PC-3 (cell line): ENCODE measurements around the gene MAST2. TPM values are rescaled to one million over a fixed set of nuclear protein-coding genes. Genes with fewer than 3 reads are reported as not detected.

Source experiments
- ATAC-seq: fragments of 200-7000 bp; cut with Tn5 transposase; 2 replicates; pipeline ENCODE4 v1.9.1; 2020; ENCODE audit warnings: mild to moderate bottlenecking, moderate library complexity
- BruUV-seq: library from RNA; stranded (reverse); fragments of 400-500 nt; replicated peaks from 2 replicates; lab custom pipeline; 2021; lab: Mats Ljungman, UMichigan
- CTCF ChIA-PET: fragments of 300-600 bp; sonication (Branson Sonifier 250); formaldehyde crosslinking; loops from one replicate; lab custom pipeline; 2022; ENCODE audit warnings: antibody characterized with exemption; lab: Charles Lee
- POLR2A ChIA-PET: fragments of 300-600 bp; sonication (Branson Sonifier 250); formaldehyde crosslinking; loops from one replicate; lab custom pipeline; 2022; ENCODE audit warnings: antibody characterized with exemption; ENCODE audit not compliant: unreplicated experiment; lab: Charles Lee
- DNase-seq: peaks from one replicate; pipeline ENCODE4 v3.0.0-alpha.2; 2015
- H2AFZ ChIP-seq: fragments of 300-600 bp; sonication (generic); 2 replicates; pipeline ENCODE4 v1.6.0; 2016; ENCODE audit warnings: antibody characterized with exemption, low read length
- H3F3A ChIP-seq: fragments of 300-600 bp; sonication (generic); one replicate; pipeline ENCODE4 v1.6.0; 2017; ENCODE audit warnings: antibody characterized with exemption, low read length, control low read depth, mild to moderate bottlenecking; ENCODE audit not compliant: unreplicated experiment
- H3K27ac ChIP-seq: fragments of 300-600 bp; sonication (generic); 2 replicates; pipeline ENCODE4 v1.5.1; 2016; ENCODE audit warnings: mild to moderate bottlenecking, low read length
- H3K27me3 ChIP-seq: fragments of 300-600 bp; sonication (generic); 2 replicates; pipeline ENCODE4 v1.6.1; 2016; ENCODE audit warnings: low read length, mixed read lengths
- H3K36me3 ChIP-seq: fragments of 300-600 bp; sonication (generic); 2 replicates; pipeline ENCODE4 v1.6.1; 2016; ENCODE audit warnings: low read depth, mixed run types, low read length, mixed read lengths
- H3K4me1 ChIP-seq: fragments of 300-600 bp; sonication (generic); 2 replicates; pipeline ENCODE4 v1.5.1; 2016; ENCODE audit warnings: low read length; ENCODE audit not compliant: insufficient read depth
- H3K4me2 ChIP-seq: fragments of 300-600 bp; sonication (generic); 2 replicates; pipeline ENCODE4 v1.6.0; 2016; ENCODE audit warnings: low read length
- H3K4me3 ChIP-seq: fragments of 300-600 bp; sonication (generic); 2 replicates; pipeline ENCODE4 v1.5.1; 2016; ENCODE audit warnings: mild to moderate bottlenecking, low read length, mixed read lengths
- H3K79me2 ChIP-seq: fragments of 300-600 bp; sonication (generic); 2 replicates; pipeline ENCODE4 v1.6.1; 2017; ENCODE audit warnings: low read length, mixed read lengths
- H3K9ac ChIP-seq: fragments of 300-600 bp; sonication (generic); 2 replicates; pipeline ENCODE4 v1.6.0; 2016; ENCODE audit warnings: mild to moderate bottlenecking, low read length
- H3K9me2 ChIP-seq: fragments of 300-600 bp; sonication (generic); replicated peaks from 2 replicates; pipeline ENCODE4 v1.6.1; 2016; ENCODE audit warnings: mixed run types, low read length, mixed read lengths
- H3K9me3 ChIP-seq: fragments of 300-600 bp; sonication (generic); 2 replicates; pipeline ENCODE4 v1.6.1; 2016; ENCODE audit warnings: low read length, mixed read lengths
- H4K20me1 ChIP-seq: fragments of 300-600 bp; sonication (generic); 2 replicates; pipeline ENCODE4 v1.6.1; 2016; ENCODE audit warnings: low read length, mixed read lengths
- CTCF ChIP-seq: fragments of 300-600 bp; sonication (generic); conservative IDR thresholded peaks from 2 replicates; pipeline ENCODE4 v1.5.1; 2017; ENCODE audit warnings: antibody characterized with exemption, low read depth, mild to moderate bottlenecking, low read length
- EZH2 ChIP-seq: fragments of 300-600 bp; sonication (generic); IDR thresholded peaks from one replicate; pipeline ENCODE4 v1.6.1; 2017; ENCODE audit warnings: antibody characterized with exemption, mild to moderate bottlenecking, low read length; ENCODE audit not compliant: unreplicated experiment
- EZH2phosphoT487 ChIP-seq: fragments of 300-600 bp; sonication (generic); IDR thresholded peaks from 2 replicates; pipeline ENCODE4 v1.6.1; 2018; ENCODE audit warnings: mild to moderate bottlenecking, antibody characterized with exemption, low read length, borderline replicate concordance
- intact Hi-C: fragments of 100-400 bp; cut with micrococcal nuclease; formaldehyde crosslinking; loops from 2 replicates; pipeline ENCODE4 v1.9.0; 2023
- total RNA-seq: library from RNA; depleted of rRNA; stranded (reverse); fragments of >200 nt; gene quantifications from 2 replicates; pipeline ENCODE4 v1.2.3, GENCODE V29; 2014

MAST2 gene
- total RNA-seq, 1 experiment from 2014 or later, result 29.3 TPM

- H3K27me3 ChIP-seq, result no peaks in the 10 kb centered on the region
- ChIA-PET CTCF (no interaction called here), POLR2A (interaction anchor here (0.5 kb wide), 1 partner anchor 349 kb away, joined by 3 read pairs; the partner anchor contains the start of gene LRRC41)
- no peaks in the 10 kb centered on the region for H4K20me1 ChIP-seq
- no peaks in the 10 kb centered on the region for H3K79me2 ChIP-seq
- DNase-seq (peak; percentile 25), ATAC-seq (peak; percentile 76)
- peaks cover 8% of the 10 kb centered on the region for H3K4me1 ChIP-seq
- no peak for TF ChIP-seq EZH2phosphoT487
- TF ChIP-seq EZH2, result no peak
- TF ChIP-seq CTCF, result no peak
- H3K36me3 ChIP-seq, result no peaks in the 10 kb centered on the region
- H3K9me2 ChIP-seq, result no peaks in the 10 kb centered on the region
- H3K27ac ChIP-seq, result no peak overlapping the region
- H3K4me3 ChIP-seq, result no peak overlapping the region
- H3K4me2 ChIP-seq, result no peak overlapping the region
- H2AFZ ChIP-seq, result no peak overlapping the region
- no TSS peak for BruUV-seq
- intact Hi-C loops, result no loop called here
- no peaks in the 10 kb centered on the region for H3K9me3 ChIP-seq
- no peak overlapping the region for H3K9ac ChIP-seq
- no peaks in the 10 kb centered on the region for H3F3A ChIP-seq
These were observed 150.8 kb downstream of the MAST2 start for GRCh38 chr1:45953934-45954847.

- no peak overlapping the region for H2AFZ ChIP-seq
- ChIA-PET POLR2A (interaction anchor here (0.7 kb wide), 1 partner anchor 15 kb away, joined by 6 read pairs; no protein-coding TSS in a partner anchor), CTCF (no interaction called here)
- H3K9ac ChIP-seq, result no peak overlapping the region
- H3K4me2 ChIP-seq, result no peak overlapping the region
- no peaks in the 10 kb centered on the region for H3F3A ChIP-seq
- no peaks in the 10 kb centered on the region for H3K9me3 ChIP-seq
- H3K4me3 ChIP-seq, result no peak overlapping the region
- ATAC-seq, result no peak
- H4K20me1 ChIP-seq, result no peaks in the 10 kb centered on the region
- no TSS peak for BruUV-seq
- peaks cover 11% of the 10 kb centered on the region; the same call in 1 of the 2 replicates for H3K36me3 ChIP-seq
- no peaks in the 10 kb centered on the region for H3K79me2 ChIP-seq
- no peaks in the 10 kb centered on the region for H3K27me3 ChIP-seq
- no peaks in the 10 kb centered on the region for H3K9me2 ChIP-seq
- intact Hi-C loops, result no loop called here
- no peak for DNase-seq
- peaks cover 8% of the 10 kb centered on the region for H3K4me1 ChIP-seq
- H3K27ac ChIP-seq, result no peak overlapping the region
- TF ChIP-seq CTCF (no peak), EZH2 (no peak), EZH2phosphoT487 (no peak)
These were observed 154.3 kb downstream of the MAST2 start for GRCh38 chr1:45957684-45958083.

GRCh38 chr1:45958317-45958716 is 154.9 kb downstream of the MAST2 start:
- CTCF ChIA-PET, result no interaction called here

More at GRCh38 chr1:45958317-45958716, 154.9 kb downstream of the MAST2 start:
- H3K27ac ChIP-seq, result no peak overlapping the region
- DNase-seq (no peak), ATAC-seq (no peak)
- no peak overlapping the region for H3K4me3 ChIP-seq
- H2AFZ ChIP-seq, result no peak overlapping the region
- no peak overlapping the region for H3K9ac ChIP-seq
- BruUV-seq, result no TSS peak
- TF ChIP-seq EZH2 (no peak), CTCF (no peak), EZH2phosphoT487 (no peak)
- intact Hi-C loops, result no loop called here
- no peaks in the 10 kb centered on the region for H3K27me3 ChIP-seq
- H3K9me3 ChIP-seq, result no peaks in the 10 kb centered on the region
- peaks cover 11% of the 10 kb centered on the region; the same call in 1 of the 2 replicates for H3K36me3 ChIP-seq
- H3K9me2 ChIP-seq, result no peaks in the 10 kb centered on the region
- no peaks in the 10 kb centered on the region for H3K79me2 ChIP-seq
- H4K20me1 ChIP-seq, result no peaks in the 10 kb centered on the region
- no peaks in the 10 kb centered on the region for H3F3A ChIP-seq
- H3K4me1 ChIP-seq, result peaks cover 8% of the 10 kb centered on the region
- POLR2A ChIA-PET, result interaction anchor here (0.7 kb wide), 1 partner anchor 15 kb away, joined by 6 read pairs; no protein-coding TSS in a partner anchor
- H3K4me2 ChIP-seq, result no peak overlapping the region
